AG08395 (cell line): ENCODE data around the gene CDH4.
"Not testable (repeated sequence)": the region's sequence is repeated elsewhere in the genome, so short reads cannot be mapped to it uniquely, and the experiment has no call there.

ENCODE experiments used
- DNase-seq: peaks from one replicate; pipeline ENCODE4 v3.0.0; 2012; ENCODE audit warnings: mixed read lengths, low spot score

CDH4 gene

GRCh38 chr20:61387204-61387953 is 135.3 kb downstream of the CDH4 start:
- DNase-seq: peak; percentile 79

- DNase-seq: no peak
These were observed 135.9 kb downstream of the CDH4 start for GRCh38 chr20:61387954-61388348.

GRCh38 chr20:61389077-61389476 is 137.0 kb downstream of the CDH4 start:
- DNase-seq: no peak

GRCh38 chr20:61391185-61391584 is 139.1 kb downstream of the CDH4 start:
- DNase-seq: no peak

- no peak for DNase-seq
These were observed 139.9 kb downstream of the CDH4 start for GRCh38 chr20:61391812-61392520.

GRCh38 chr20:61394088-61394799 is 142.2 kb downstream of the CDH4 start:
- DNase-seq: no peak

GRCh38 chr20:61396262-61396848 is 144.3 kb downstream of the CDH4 start:
- no peak for DNase-seq

GRCh38 chr20:61397146-61397545 is 145.1 kb downstream of the CDH4 start:
- no peak for DNase-seq

- no peak for DNase-seq
These were observed 145.7 kb downstream of the CDH4 start for GRCh38 chr20:61397790-61398189.

GRCh38 chr20:61399433-61399832 is 147.4 kb downstream of the CDH4 start:
- no peak for DNase-seq

- no peak for DNase-seq
These were observed 148.4 kb downstream of the CDH4 start for GRCh38 chr20:61400499-61400898.

- DNase-seq: no peak
These were observed 152.2 kb downstream of the CDH4 start for GRCh38 chr20:61404303-61404702.

GRCh38 chr20:61405007-61405406 is 152.9 kb downstream of the CDH4 start:
- no peak for DNase-seq

- not testable (repeated sequence) for DNase-seq
These were observed 154.7 kb downstream of the CDH4 start for GRCh38 chr20:61406773-61407172.

GRCh38 chr20:61407561-61407960 is 155.5 kb downstream of the CDH4 start:
- DNase-seq: no peak

GRCh38 chr20:61408951-61409740 is 157.1 kb downstream of the CDH4 start:
- no peak for DNase-seq

GRCh38 chr20:61411743-61412142 is 159.7 kb downstream of the CDH4 start:
- DNase-seq: no peak

GRCh38 chr20:61413752-61414151 is 161.7 kb downstream of the CDH4 start:
- DNase-seq: no peak

- no peak for DNase-seq
These were observed 162.5 kb downstream of the CDH4 start for GRCh38 chr20:61414455-61414991.

- DNase-seq: no peak
These were observed 164.5 kb downstream of the CDH4 start for GRCh38 chr20:61416546-61416945.

GRCh38 chr20:61417221-61417941 is 165.3 kb downstream of the CDH4 start:
- DNase-seq: no peak
